BE2C (cell line): Measurements from ENCODE around the gene GRIK1.

Experiments used
- DNase-seq: peaks from one replicate; pipeline ENCODE4 v3.0.0-alpha.2; 2020
- H3K27me3 ChIP-seq: fragments of 250-450 bp; sonication (Bioruptor Pico); 2 replicates; pipeline ENCODE4 v1.5.1; 2020; ENCODE audit warnings: mild to moderate bottlenecking
- H3K36me3 ChIP-seq: fragments of 250-450 bp; sonication (Bioruptor Pico); 2 replicates; pipeline ENCODE4 v1.5.1; 2020; ENCODE audit warnings: mild to moderate bottlenecking
- H3K4me1 ChIP-seq: fragments of 250-450 bp; sonication (Bioruptor Pico); 2 replicates; pipeline ENCODE4 v1.5.1; 2020
- H3K4me3 ChIP-seq: 2 replicates; pipeline ENCODE4 v1.5.1; 2011; ENCODE audit warnings: low read depth, low read length
- H3K9me3 ChIP-seq: fragments of 250-450 bp; sonication (Bioruptor Pico); 2 replicates; pipeline ENCODE4 v1.5.1; 2020
- TF ChIP-seq, protein P1 (sequence below): IDR thresholded peaks from 2 replicates; pipeline ENCODE4 v1.5.1; 2012; ENCODE audit warnings: mild to moderate bottlenecking, low read depth, low read length

The GRIK1 gene

GRCh38 chr21:29726044-29726443, 213.8 kb downstream of the GRIK1 start:
- DNase-seq, result no peak
- Histone ChIP-seq H3K4me3 (no peak overlapping the region), H3K4me1 (no peaks in the 10 kb centered on the region), H3K9me3 (no peaks in the 10 kb centered on the region), H3K36me3 (no peaks in the 10 kb centered on the region), H3K27me3 (no peaks in the 10 kb centered on the region)
- TF ChIP-seq, protein P1, sequence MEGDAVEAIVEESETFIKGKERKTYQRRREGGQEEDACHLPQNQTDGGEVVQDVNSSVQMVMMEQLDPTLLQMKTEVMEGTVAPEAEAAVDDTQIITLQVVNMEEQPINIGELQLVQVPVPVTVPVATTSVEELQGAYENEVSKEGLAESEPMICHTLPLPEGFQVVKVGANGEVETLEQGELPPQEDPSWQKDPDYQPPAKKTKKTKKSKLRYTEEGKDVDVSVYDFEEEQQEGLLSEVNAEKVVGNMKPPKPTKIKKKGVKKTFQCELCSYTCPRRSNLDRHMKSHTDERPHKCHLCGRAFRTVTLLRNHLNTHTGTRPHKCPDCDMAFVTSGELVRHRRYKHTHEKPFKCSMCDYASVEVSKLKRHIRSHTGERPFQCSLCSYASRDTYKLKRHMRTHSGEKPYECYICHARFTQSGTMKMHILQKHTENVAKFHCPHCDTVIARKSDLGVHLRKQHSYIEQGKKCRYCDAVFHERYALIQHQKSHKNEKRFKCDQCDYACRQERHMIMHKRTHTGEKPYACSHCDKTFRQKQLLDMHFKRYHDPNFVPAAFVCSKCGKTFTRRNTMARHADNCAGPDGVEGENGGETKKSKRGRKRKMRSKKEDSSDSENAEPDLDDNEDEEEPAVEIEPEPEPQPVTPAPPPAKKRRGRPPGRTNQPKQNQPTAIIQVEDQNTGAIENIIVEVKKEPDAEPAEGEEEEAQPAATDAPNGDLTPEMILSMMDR, result no peak

DNA sequence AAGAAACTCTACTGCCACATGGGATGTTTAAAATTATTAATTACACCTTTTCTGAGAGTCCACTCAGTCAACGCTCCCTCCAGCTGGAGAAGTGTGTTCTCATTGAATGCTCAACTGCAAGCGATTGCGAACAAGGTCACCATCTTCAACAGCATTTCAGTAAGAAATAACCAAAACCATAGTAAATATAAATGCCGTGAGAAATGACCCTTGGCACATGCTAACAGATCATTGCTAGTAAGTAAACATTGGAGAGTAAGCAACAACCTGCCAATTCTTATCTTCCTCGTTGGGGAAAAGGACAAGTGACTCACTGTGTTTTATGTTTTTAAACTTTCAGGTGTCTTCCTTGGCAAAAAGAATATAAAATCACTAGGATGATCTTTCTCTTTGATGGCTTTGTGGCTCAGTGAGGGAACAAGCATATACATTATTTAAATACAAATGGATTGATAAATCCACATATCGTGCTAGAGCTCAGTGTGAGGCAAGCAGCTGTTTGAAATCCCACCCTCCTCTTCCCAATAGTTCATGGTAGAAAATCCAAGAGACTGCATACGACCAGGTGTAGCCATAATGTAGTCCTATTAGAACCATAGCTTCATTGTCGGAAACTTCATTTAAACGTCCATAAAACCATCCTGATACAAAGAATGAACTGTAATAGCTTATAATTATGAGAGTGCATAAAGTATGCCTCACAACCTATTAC, 214.6 kb downstream of the GRIK1 start:
- no peaks in the 10 kb centered on the region for H3K27me3 ChIP-seq

GRCh38 chr21:29721964-29722363, 217.8 kb downstream of the GRIK1 start:
- TF ChIP-seq, protein P1, result no peak

More for the DNA sequence above, 214.6 kb downstream of the GRIK1 start:
- DNase-seq, result no peak
- no peaks in the 10 kb centered on the region for H3K9me3 ChIP-seq
- no peak overlapping the region for H3K4me3 ChIP-seq
- H3K4me1 ChIP-seq, result no peaks in the 10 kb centered on the region
- TF ChIP-seq, protein P1, result no peak
- no peaks in the 10 kb centered on the region for H3K36me3 ChIP-seq

GRCh38 chr21:29721221-29721620, 218.6 kb downstream of the GRIK1 start:
- no peaks in the 10 kb centered on the region for H3K36me3 ChIP-seq
- H3K27me3 ChIP-seq, result no peaks in the 10 kb centered on the region
- no peak for DNase-seq
- H3K9me3 ChIP-seq, result no peaks in the 10 kb centered on the region
- H3K4me1 ChIP-seq, result no peaks in the 10 kb centered on the region
- TF ChIP-seq, protein P1, result no peak
- H3K4me3 ChIP-seq, result no peak overlapping the region

More at GRCh38 chr21:29721964-29722363, 217.8 kb downstream of the GRIK1 start:
- H3K4me3 ChIP-seq, result no peak overlapping the region
- no peaks in the 10 kb centered on the region for H3K9me3 ChIP-seq
- no peaks in the 10 kb centered on the region for H3K4me1 ChIP-seq
- H3K36me3 ChIP-seq, result no peaks in the 10 kb centered on the region
- H3K27me3 ChIP-seq, result no peaks in the 10 kb centered on the region
- DNase-seq, result no peak

- H3K9me3 ChIP-seq, result no peaks in the 10 kb centered on the region
- TF ChIP-seq, protein P1, result no peak
- H3K4me3 ChIP-seq, result no peak overlapping the region
- no peaks in the 10 kb centered on the region for H3K36me3 ChIP-seq
- no peak for DNase-seq
- H3K27me3 ChIP-seq, result no peaks in the 10 kb centered on the region
- no peaks in the 10 kb centered on the region for H3K4me1 ChIP-seq
Observed at GRCh38 chr21:29719521-29719920, 220.3 kb downstream of the GRIK1 start.

GRCh38 chr21:29718081-29718815, 221.5 kb downstream of the GRIK1 start:
- no peak for DNase-seq
- Histone ChIP-seq H3K4me1 (no peaks in the 10 kb centered on the region), H3K4me3 (no peak overlapping the region), H3K27me3 (no peaks in the 10 kb centered on the region), H3K36me3 (no peaks in the 10 kb centered on the region), H3K9me3 (no peaks in the 10 kb centered on the region)
- TF ChIP-seq, protein P1, result no peak
